Measurements from ENCODE around the gene EPDR1. TPM values are rescaled to one million over a fixed set of nuclear protein-coding genes. Genes with fewer than 3 reads are reported as not detected.

Gene EPDR1
- total RNA-seq, 4 donors from 2014 or later = 1.1 to 13.9 (median 4.8) TPM

DNA sequence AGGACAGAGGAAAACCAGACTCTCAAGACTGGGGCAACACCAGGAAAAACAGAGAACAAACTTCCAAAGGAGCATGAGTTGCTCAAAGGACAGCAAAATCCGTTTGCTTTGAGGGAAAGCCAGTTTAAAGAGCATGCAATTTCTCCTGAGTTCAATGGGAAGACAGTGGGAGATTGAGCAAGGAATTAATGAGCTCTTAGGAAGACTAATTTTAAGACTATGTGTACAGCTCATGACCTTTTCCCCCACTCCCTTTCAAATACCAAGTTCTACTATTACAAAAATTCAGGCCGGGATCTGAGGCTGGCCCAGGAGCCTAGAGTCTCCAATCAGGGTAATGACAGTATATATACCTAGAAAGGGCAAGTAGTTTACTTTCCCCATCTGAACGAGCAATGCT lies 79.2 kb downstream of the EPDR1 start:
- no peak for TF ChIP-seq POLR2A (IDR thresholded peaks at IDR 0.05)
- TF ChIP-seq, protein P1, sequence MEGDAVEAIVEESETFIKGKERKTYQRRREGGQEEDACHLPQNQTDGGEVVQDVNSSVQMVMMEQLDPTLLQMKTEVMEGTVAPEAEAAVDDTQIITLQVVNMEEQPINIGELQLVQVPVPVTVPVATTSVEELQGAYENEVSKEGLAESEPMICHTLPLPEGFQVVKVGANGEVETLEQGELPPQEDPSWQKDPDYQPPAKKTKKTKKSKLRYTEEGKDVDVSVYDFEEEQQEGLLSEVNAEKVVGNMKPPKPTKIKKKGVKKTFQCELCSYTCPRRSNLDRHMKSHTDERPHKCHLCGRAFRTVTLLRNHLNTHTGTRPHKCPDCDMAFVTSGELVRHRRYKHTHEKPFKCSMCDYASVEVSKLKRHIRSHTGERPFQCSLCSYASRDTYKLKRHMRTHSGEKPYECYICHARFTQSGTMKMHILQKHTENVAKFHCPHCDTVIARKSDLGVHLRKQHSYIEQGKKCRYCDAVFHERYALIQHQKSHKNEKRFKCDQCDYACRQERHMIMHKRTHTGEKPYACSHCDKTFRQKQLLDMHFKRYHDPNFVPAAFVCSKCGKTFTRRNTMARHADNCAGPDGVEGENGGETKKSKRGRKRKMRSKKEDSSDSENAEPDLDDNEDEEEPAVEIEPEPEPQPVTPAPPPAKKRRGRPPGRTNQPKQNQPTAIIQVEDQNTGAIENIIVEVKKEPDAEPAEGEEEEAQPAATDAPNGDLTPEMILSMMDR (IDR thresholded peaks at IDR 0.05) = no peak
- intact Hi-C loops (cut with DNase I; ENCODE audit: low total_unique reads) = no loop called here
- DNase-seq (ENCODE audit: low spot score in 2 of 2) = no peak
- 56% methylated on average over 3 of the region's 3 CpGs for WGBS, 2 donors
- no peak overlapping the region for H3K4me3 ChIP-seq (ENCODE audit: low read depth, poor library complexity, severe bottlenecking)

DNA sequence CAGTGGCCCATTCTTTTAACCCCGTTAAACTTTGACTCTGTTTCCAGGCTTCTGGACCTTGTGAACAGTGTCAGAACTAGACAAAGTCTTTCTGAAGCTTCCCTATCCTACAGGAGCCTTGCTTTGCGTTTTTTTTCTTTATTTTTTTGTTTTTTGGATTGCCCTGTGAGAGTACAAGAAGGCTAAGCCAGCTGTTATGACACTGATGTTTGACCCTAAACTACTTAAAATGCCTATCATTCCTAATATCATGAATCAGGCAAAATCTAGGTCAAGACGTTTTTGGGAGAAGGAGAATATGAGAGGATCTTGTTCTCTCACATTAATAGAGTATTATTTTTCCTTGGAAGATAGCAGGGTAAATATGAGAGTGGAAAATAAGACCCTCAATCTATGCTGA lies 79.8 kb downstream of the EPDR1 start:
- H3K4me3 ChIP-seq (ENCODE audit: low read depth, poor library complexity, severe bottlenecking) = no peak overlapping the region
- TF ChIP-seq, protein P1 (IDR thresholded peaks at IDR 0.05) = no peak
- no peak for TF ChIP-seq POLR2A (IDR thresholded peaks at IDR 0.05)
- DNase-seq (ENCODE audit: low spot score in 2 of 2) = no peak
- 43 to 46% methylated on average over 3 of the region's 3 CpGs for WGBS, 2 donors
- intact Hi-C loops (cut with DNase I; ENCODE audit: low total_unique reads) = no loop called here

Other genes with a start within 250 kb of the EPDR1 start
- gene GPR141, start 236.9 kb upstream of the EPDR1 start, total RNA-seq = 1 to 10 TPM in 1 of 4 donors, under 1 TPM in 2, not detected in 1; 0.39 to 1.6 (median 0.49) TPM
- 1 to 10 TPM in 1 of 4 donors, not detected in 3; 2.1 TPM for gene NME8, start 72.0 kb upstream of the EPDR1 start, total RNA-seq
- gene SFRP4, start 3.8 kb upstream of the EPDR1 start, total RNA-seq = under 1 TPM; 0.15 to 0.94 (median 0.20) TPM